Colonic mucosa (tissue), 4 donors: ENCODE measurements around the gene AKR1B15. TPM values are rescaled to one million over a fixed set of nuclear protein-coding genes. Genes with fewer than 3 reads are reported as not detected.
A peak's percentile ranks its signal among the peaks of the same experiment; 100 is the strongest.

Source experiments
- DNase-seq: peaks from one replicate; pipeline ENCODE4 v3.0.0-alpha.2; 2020
- H3K27ac ChIP-seq: fragments of 200-600 bp; one replicate; pipeline ENCODE4 v1.8.0; 2021
- H3K27me3 ChIP-seq: fragments of 200-600 bp; one replicate; pipeline ENCODE4 v1.8.0; 2021
- H3K36me3 ChIP-seq: fragments of 200-600 bp; one replicate; pipeline ENCODE4 v1.8.0; 2021
- H3K4me1 ChIP-seq: fragments of 200-600 bp; one replicate; pipeline ENCODE4 v1.8.0; 2021; ENCODE audit warnings: mild to moderate bottlenecking
- H3K4me3 ChIP-seq: fragments of 200-600 bp; one replicate; pipeline ENCODE4 v1.8.0; 2021
- H3K9ac ChIP-seq, 2 donors: one replicate each; pipeline ENCODE4 v1.7.0; 2013; ENCODE audit warnings: control low read depth in 2 of 2, low read depth in 2 of 2, low read length in 2 of 2
- H3K9me3 ChIP-seq: fragments of 200-600 bp; one replicate; pipeline ENCODE4 v1.8.0; 2021
- intact Hi-C: fragments of 100-400 bp; cut with DNase I; formaldehyde crosslinking; loops from one replicate; pipeline ENCODE4 v1.14.1; 2022
- total RNA-seq, 2 donors: library from RNA; stranded (reverse); fragmentation: NEBNext Ultra II Directional in 1 of 2; extraction: Animal tissue kit (Norgen Biotek cat#: 25700) in 1 of 2; gene quantifications; one replicate each; pipeline ENCODE4 v1.2.1, GENCODE V29; 2021
- TF ChIP-seq, protein P1 (sequence below): fragments of 200-600 bp; IDR thresholded peaks from one replicate; pipeline ENCODE4 v1.8.0; 2022; ENCODE audit warnings: antibody characterized with exemption, mild to moderate bottlenecking
- donor health status: healthy.
- donor health status: DM: no; HTN: no; CAD: no.
- donor health status: DM: no; HTN: no; CAD: no.

The AKR1B15 gene
- total RNA-seq, 2 donors from 2014 or later = 6.5 to 10.6 TPM

DNA sequence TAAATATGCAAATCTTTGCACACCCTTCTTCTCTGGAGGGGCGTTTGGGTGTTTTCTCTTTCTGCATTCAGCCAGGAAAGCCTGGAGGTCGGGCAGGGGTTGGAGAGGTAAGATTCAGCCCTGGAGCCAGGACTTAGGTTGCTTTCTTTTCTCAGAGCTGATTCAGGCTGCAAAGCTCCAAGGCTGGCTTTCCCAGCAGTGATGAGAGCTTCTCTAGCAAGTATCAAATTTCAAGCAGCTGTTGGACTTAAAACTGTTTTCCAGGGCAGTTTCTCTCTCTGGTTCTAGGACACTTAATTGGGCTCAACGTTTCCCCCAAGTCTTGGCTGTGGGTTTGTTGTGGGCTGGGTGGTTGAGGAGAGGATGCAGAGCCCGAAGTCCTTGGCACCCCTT is 20.9 kb upstream of the AKR1B15 start:
- H3K27ac ChIP-seq = peak overlapping the region; percentile 62
- H3K27me3 ChIP-seq = no peaks in the 10 kb centered on the region
- no peaks in the 10 kb centered on the region for H3K9me3 ChIP-seq
- intact Hi-C loops = no loop called here
- TF ChIP-seq, protein P1, sequence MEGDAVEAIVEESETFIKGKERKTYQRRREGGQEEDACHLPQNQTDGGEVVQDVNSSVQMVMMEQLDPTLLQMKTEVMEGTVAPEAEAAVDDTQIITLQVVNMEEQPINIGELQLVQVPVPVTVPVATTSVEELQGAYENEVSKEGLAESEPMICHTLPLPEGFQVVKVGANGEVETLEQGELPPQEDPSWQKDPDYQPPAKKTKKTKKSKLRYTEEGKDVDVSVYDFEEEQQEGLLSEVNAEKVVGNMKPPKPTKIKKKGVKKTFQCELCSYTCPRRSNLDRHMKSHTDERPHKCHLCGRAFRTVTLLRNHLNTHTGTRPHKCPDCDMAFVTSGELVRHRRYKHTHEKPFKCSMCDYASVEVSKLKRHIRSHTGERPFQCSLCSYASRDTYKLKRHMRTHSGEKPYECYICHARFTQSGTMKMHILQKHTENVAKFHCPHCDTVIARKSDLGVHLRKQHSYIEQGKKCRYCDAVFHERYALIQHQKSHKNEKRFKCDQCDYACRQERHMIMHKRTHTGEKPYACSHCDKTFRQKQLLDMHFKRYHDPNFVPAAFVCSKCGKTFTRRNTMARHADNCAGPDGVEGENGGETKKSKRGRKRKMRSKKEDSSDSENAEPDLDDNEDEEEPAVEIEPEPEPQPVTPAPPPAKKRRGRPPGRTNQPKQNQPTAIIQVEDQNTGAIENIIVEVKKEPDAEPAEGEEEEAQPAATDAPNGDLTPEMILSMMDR = no peak
- H3K9ac ChIP-seq = peak overlapping the region; percentile 24 to 58
- H3K4me1 ChIP-seq = no peaks in the 10 kb centered on the region
- DNase-seq = no peak
- H3K36me3 ChIP-seq = no peaks in the 10 kb centered on the region
- H3K4me3 ChIP-seq = peak overlapping the region; percentile 33

DNA sequence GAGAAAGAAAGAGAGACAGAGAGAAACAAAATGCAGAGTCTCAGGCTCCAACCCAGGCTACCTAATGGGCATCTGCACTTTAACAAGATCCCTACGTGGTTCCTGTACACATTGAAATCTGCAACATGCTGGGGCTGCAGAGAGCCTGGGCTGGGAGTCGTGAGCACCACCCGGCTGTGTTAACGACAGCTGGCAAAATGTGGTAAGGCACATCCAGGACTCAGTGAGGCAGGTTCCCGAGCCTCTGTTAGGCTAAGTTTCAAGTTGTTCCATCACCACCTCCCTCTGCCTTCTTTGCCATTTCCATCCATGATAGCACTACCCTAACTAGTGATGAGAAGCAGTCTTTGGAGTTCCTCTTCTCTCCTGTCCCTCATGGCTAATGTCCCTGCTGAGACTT is 20.2 kb upstream of the AKR1B15 start:
- no peaks in the 10 kb centered on the region for H3K27me3 ChIP-seq
- H3K36me3 ChIP-seq = no peaks in the 10 kb centered on the region
- H3K4me3 ChIP-seq = peak overlapping the region; percentile 33
- no peaks in the 10 kb centered on the region for H3K4me1 ChIP-seq
- no peak overlapping the region for H3K27ac ChIP-seq
- TF ChIP-seq, protein P1 = no peak
- DNase-seq = no peak
- no peaks in the 10 kb centered on the region for H3K9me3 ChIP-seq
- intact Hi-C loops = no loop called here
- H3K9ac ChIP-seq = peak overlapping the region in 1 of 2 donors; percentile 54

- TF ChIP-seq, protein P1 = no peak
- DNase-seq = no peak
- Histone ChIP-seq H3K27ac (no peak overlapping the region), H3K9ac (no peak overlapping the region), H3K27me3 (no peaks in the 10 kb centered on the region), H3K4me3 (no peak overlapping the region), H3K36me3 (no peaks in the 10 kb centered on the region), H3K9me3 (no peaks in the 10 kb centered on the region), H3K4me1 (no peaks in the 10 kb centered on the region)
- intact Hi-C loops = no loop called here
Observed at GRCh38 chr7:134530460-134530859, 18.4 kb upstream of the AKR1B15 start.

- TF ChIP-seq, protein P1 = no peak
- Histone ChIP-seq H3K27me3 (no peaks in the 10 kb centered on the region), H3K4me3 (no peak overlapping the region), H3K36me3 (no peaks in the 10 kb centered on the region), H3K9me3 (no peaks in the 10 kb centered on the region), H3K4me1 (no peaks in the 10 kb centered on the region), H3K27ac (peak overlapping the region; percentile 67), H3K9ac (peak overlapping the region in 1 of 2 donors; percentile 51)
- DNase-seq = peak; percentile 90
- intact Hi-C loops = no loop called here
Observed at GRCh38 chr7:134532180-134532953, 16.5 kb upstream of the AKR1B15 start.

GRCh38 chr7:134532954-134533218 is 16.0 kb upstream of the AKR1B15 start:
- Histone ChIP-seq H3K9ac (no peak overlapping the region), H3K36me3 (no peaks in the 10 kb centered on the region), H3K4me1 (no peaks in the 10 kb centered on the region), H3K27me3 (no peaks in the 10 kb centered on the region), H3K9me3 (no peaks in the 10 kb centered on the region), H3K4me3 (no peak overlapping the region), H3K27ac (peak overlapping the region; percentile 67)
- TF ChIP-seq, protein P1 = no peak
- DNase-seq = no peak
- intact Hi-C loops = no loop called here
